Lung microvascular endothelial cell (primary cell): ENCODE measurements around the gene BCO1. TPM values are rescaled to one million over a fixed set of nuclear protein-coding genes. Genes with fewer than 3 reads are reported as not detected.
"Not testable (repeated sequence)": the region's sequence is repeated elsewhere in the genome, so short reads cannot be mapped to it uniquely, and the experiment has no call there.

Experiments used
- DNase-seq, 2 donors: peaks; one replicate each; pipeline versions ENCODE4 v3.0.0 to v3.0.0-alpha.2; 2010; ENCODE audit warnings: low read depth in 2 of 2
- total RNA-seq: library from RNA; depleted of rRNA; stranded (reverse); fragments of >200 nt; gene quantifications from 2 replicates; pipeline ENCODE4 v1.2.1, GENCODE V29; 2014

The BCO1 gene
- under 0.01 TPM in 1 of 2 replicates, not detected in the other for total RNA-seq

GRCh38 chr16:81238296-81239011, at the start of gene BCO1:
TSS of gene BCO1 (plus strand) at chr16:81238689. CDS start at chr16:81238909, 220 bp downstream.
- peak in 1 of 2 donors; percentile 61 for DNase-seq

GRCh38 chr16:81189100-81189664, 49.3 kb upstream of the BCO1 start:
- DNase-seq = no peak

DNA sequence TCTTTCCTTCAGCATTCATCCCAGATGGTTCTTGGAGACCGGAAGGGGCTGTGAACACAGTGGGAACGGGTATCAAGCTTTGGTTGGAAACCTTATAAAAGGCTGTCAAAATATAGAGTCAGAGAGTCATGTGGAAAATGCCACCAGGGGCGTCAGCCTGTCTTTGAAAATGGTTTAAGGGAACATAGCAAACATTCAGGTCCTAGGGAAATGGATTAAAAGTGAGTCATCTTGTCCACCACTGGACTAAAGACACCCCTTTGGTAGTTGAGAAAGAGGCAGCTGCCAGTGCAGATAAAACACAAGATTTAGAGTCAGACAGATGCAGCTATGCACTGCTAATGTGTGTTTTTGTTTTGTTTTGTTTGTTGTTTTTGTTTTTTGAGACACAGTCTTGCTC, 47.8 kb upstream of the BCO1 start:
- DNase-seq = no peak

- DNase-seq = no peak
Observed at GRCh38 chr16:81195885-81196534, 42.5 kb upstream of the BCO1 start.

DNA sequence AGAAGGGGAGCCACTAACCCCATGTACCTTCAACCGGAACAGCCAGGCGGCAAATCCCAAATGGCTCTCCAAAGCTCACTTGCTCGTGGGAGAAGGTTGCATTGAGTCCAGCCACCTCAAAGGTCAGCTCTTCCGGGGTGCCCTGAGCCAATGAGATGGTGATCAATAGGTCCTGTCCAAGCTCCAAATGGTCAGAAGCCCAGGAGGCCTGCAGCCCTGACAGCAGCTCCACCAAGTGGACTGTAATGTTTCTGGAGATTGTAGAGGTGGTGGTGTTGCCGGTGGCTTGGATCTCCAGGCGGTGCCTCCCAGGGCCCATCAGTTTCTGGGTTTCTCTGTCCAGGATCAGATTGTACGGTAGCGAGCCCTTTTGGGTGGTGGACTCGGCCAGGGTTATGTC, 39.9 kb upstream of the BCO1 start:
- DNase-seq = no peak

DNA sequence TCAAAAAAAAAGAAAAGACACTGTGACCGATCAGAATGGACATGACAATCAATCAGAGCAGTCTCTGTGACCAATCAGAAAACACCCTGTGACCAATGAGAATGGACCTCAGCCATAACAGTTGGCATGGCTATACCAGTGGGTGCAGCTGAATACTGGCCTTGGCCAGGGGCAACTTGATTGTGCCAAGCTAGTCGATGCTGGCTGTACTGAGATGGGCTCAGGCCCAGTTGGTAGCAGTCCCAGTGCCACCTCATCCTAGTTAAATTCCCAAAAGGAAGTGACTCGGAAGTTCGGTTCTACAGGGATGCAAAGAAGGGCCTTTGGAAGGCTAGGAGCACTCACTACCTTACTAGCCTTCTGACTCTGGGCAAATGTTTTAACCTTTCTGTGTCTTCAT, 37.2 kb upstream of the BCO1 start:
- DNase-seq = no peak

DNA sequence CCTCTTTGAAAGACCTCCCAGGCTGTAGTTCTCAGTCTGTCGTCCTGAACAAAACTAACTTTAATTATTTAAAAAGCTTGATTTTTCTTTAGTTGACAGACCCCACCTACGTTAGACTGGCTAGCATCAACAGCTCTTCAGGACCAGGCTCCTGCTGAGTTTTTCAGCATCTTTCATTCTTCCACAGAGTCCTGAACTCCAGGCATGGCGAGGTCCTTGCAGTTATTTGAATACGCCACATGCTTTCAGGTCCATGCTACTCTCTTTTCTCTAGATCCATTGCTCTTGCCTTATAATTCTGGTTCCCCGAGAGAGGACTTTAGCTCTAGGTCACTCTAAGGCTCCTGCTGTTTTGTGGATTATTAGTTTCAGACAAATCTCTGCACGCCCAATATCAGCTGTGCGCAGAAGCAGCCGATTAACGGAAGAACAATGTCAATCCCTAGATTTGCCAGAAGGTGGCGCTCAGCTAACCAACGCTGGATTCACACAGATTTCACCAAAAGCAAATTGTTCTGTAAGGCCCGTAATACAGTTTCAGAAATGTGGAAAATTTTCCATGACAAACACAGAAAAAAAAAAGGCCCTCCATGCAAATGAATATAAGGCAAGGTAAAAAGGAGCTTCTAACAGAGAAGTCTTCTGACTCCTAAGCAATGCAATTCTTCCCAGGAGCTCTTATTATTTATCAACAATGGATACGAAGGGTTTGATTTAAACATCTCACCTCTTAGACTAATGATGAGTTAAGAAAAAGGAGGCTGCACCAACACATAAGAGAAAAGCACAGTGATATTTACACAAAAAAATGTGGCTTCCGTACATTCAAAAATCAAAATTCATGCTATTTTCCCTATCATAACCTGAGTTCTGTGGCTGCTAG, 33.5 kb upstream of the BCO1 start:
- DNase-seq = peak; percentile 66 to 81

- DNase-seq = no peak
Observed at GRCh38 chr16:81207076-81207475, 31.4 kb upstream of the BCO1 start.

DNA sequence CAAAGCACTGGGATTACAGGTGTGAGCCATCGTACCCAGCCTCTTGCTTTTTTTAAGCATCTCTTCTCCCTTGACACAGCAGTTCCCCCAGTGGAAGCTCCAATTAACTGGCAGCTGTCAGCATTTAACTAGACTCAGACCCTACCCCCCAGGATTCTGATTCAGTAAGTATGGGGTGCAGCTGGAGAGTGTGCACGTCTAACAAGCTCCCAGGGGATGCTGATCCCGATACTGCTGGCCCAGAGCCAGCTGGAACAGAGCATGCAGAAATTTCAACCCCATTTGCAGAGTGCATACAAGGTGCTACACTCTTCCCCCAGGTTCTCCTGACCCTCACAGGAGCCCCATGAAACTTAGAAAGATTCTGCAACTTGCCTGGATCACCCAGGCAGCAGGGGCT, 27.7 kb upstream of the BCO1 start:
- DNase-seq = no peak

- no peak for DNase-seq
Observed at GRCh38 chr16:81212830-81213465, 25.5 kb upstream of the BCO1 start.

DNA sequence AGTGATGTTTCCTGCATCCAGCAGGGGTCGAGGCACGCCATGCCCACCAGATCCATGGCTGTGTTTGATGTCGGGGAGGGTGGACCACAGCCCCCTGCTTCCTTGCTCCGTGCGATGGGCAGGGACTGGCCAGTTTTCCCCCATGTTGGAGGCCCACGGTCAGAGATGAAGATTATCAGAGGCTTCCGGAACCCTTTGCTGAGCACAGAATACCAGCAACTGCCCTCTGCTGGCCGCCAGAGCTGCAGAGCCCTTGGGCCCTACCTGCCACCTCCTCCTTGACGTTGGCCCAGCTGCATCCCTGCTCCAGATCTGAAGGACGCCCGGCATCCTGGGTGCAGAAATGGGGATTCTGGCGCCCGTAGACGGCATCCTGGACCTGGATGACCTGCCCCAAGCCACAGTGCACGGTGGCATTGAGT, 23.7 kb upstream of the BCO1 start:
- DNase-seq = peak; percentile 11 to 47

GRCh38 chr16:81216114-81216513, 22.4 kb upstream of the BCO1 start:
- DNase-seq = no peak

GRCh38 chr16:81216706-81217105, 21.8 kb upstream of the BCO1 start:
- no peak for DNase-seq

DNA sequence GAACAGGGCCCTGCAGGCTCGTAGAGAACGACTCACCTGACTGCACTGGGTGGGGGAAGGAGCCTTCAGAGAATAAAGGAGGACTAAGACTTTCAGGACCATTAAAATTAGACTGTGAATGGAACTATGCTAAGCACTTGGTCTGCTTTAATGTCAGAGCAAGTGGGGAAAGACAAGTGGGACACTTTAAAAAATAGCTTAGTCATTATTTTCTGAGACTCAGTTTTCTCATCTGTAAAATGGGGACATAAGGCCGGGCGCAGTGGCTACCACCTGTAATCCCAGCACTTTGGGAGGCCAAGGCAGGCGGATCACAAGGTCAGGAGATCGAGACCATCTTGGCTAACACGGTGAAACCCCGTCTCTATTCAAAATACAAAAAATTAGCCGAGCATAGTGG, 19.3 kb upstream of the BCO1 start:
- no peak for DNase-seq

DNA sequence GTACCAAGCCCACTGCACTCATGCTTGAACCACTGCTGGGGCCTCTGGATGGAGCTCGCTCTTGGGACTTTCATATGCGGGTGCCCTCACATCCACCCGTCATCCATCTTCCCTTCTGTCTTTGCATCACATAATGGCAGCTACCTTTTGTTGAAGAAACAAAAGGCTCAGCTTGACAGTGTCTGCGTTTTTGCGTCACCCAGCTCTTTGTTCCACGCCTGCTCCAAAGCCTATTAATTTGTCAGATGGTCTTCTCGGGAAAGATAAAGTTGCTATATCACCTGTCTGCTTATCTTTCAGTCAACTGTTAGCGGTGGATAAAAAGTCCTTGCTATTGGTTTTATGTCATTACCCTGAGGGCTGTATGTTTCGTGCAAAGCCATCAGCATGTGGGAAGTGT, 18.1 kb upstream of the BCO1 start:
- DNase-seq = no peak

DNA sequence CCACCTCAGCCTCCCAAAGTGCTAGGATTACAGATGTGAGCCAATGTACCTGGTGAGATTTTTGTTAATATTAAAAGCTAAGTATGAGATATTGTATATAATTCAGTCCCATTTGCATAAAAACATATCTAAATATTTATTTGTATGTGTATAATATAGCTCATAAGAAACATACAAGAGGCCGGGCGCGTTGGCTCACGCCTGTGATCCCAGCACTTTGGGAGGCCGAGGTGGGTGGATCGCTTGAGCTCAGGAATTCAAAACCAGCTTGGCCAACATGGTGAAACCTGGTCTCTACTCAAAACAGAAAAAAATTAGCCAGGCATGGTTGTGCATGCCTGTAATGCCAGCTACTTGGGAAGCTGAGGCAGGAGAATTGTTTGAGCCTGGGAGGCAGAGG, 16.8 kb upstream of the BCO1 start:
- DNase-seq = no peak

- no peak for DNase-seq
Observed at GRCh38 chr16:81224824-81225223, 13.7 kb upstream of the BCO1 start.

- DNase-seq = not testable (repeated sequence)
Observed at GRCh38 chr16:81225697-81226096, 12.8 kb upstream of the BCO1 start.

GRCh38 chr16:81227785-81228184, 10.7 kb upstream of the BCO1 start:
- no peak for DNase-seq

DNA sequence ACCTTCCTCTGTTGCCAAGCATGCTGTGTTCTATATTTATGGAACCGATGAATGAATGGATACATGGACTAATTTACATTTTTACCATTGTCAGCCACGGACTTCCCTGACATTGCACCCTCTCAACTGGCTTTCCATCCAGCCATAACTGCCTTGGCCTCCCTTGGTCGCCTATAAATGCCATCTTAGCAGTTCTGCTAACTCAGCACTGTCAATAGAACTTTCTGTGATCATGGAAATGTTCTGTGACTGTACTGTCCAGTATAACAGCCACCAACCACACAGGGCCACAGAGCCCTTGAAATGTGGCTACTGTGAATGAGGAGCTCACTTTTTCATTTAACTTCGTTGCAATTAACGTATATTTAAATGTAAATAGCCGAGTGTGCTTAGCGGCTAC, 8.7 kb upstream of the BCO1 start:
- no peak for DNase-seq

- DNase-seq = no peak
Observed at GRCh38 chr16:81231014-81231413, 7.5 kb upstream of the BCO1 start.
